ENCODE measurements around the gene AP1B1. TPM values are rescaled to one million over a fixed set of nuclear protein-coding genes. Genes with fewer than 3 reads are reported as not detected.
A peak's percentile ranks its signal among the peaks of the same experiment; 100 is the strongest.
"Not testable (repeated sequence)": the region's sequence is repeated elsewhere in the genome, so short reads cannot be mapped to it uniquely, and the experiment has no call there.

AP1B1 gene
- total RNA-seq, 1 donor from 2014 or later: 119 TPM

DNA sequence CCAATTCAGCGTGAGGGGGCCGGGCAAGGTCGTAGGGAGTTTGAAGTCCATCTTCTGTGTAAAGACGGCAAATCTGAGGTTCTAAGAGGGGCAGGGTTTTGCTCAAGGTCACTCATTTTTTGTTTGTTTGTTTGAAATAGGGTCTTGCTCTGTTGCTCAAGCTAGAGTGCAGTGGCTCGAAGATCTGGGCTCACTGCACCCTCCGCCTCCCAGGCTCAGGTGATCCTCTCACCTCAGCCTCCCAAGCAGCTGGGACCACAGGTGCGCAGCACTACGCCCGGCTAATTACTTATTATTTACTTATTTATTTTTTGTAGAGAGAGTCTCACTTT is 355 bp upstream of the AP1B1 start:
- DNase-seq (ENCODE audit: low read depth in 2 of 2): no peak

DNA sequence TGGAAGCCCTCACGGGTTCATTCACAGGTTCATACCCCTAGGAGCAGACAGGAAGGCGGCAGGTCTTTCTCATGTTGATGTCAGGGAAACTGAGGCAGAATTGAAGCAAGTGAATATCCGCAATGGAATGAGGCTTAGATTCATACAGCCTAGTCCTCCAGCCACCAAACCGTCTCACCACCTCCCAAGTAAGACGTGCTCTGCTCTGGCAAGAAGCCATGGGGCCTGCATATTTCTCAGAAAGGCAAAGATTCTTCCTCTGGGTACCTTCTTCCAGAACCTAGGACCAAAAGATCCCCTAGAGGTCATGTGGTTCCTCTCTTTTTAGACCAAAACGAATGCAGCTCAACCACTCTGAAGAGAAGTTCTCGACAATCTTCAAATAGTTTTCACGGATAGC is 1.7 kb downstream of the AP1B1 start:
- DNase-seq (ENCODE audit: low read depth in 2 of 2): no peak

DNA sequence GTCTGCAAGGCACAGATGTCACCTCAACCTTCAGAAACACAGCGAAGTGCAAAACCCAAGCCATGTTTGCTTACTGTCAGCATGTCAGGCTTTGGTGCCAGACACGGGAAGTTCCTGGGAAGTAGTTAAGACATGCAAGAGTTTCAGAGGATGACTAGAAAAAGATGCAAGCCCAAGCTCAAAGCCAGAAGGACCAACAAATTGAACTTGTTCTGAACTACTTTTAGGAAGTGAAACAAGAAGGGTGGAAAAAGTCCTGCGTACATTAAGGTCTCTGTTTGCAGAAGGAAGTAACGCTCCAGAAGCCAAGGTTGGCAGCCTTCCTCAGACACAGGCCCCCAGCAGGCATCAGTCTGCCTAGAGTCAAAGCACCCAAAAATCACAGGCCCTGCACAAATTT is 2.6 kb downstream of the AP1B1 start:
- peak in 1 of 2 donors; percentile 23 for DNase-seq (ENCODE audit: low read depth in 2 of 2)

DNA sequence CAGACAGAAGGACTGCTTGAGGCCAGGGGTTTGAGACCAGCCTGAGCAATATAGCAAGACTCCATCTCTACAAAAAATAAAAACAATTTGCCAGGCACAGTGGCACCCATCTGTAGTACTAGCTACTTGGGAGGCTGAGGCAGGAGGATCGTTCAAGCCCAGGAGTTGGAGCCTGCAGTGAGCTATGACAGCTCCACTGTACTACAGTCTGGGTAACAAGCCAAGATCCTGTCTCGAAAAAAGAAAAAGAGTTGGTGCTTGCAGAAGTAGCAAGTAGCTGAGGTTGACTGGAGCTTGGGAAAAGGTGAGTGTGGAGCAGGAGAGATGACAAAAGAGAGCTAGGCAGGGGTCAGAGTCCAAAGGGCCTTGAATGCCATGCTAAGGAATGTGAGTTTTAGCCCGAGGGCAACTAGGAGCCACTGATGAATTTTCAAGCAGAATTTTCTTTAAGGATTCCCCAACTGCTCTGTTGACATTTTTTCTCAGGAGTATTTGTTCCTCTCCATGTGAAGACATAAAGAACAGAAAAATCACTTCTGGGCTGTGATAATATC is 3.1 kb downstream of the AP1B1 start:
- DNase-seq (ENCODE audit: low read depth in 2 of 2): no peak

DNA sequence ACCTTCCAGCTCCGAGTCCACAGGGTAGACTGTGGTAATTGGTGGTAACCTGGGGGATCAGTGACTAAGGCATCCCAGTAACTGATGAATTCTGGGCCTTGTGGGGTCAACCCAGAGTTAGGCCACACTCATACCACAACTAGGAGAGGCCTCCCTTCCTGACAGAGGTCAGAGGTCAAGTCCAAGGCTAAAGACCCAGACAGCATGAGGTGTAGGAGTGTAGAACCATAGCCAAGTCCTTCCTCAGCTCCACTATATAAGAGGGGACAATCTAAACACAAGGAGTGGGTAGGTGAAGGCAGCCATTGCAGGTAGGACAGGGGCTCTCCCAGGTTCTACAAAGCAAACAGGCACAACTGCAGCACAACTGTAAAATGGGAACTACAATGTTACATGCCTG is 4.6 kb downstream of the AP1B1 start:
- no peak for DNase-seq (ENCODE audit: low read depth in 2 of 2)

DNA sequence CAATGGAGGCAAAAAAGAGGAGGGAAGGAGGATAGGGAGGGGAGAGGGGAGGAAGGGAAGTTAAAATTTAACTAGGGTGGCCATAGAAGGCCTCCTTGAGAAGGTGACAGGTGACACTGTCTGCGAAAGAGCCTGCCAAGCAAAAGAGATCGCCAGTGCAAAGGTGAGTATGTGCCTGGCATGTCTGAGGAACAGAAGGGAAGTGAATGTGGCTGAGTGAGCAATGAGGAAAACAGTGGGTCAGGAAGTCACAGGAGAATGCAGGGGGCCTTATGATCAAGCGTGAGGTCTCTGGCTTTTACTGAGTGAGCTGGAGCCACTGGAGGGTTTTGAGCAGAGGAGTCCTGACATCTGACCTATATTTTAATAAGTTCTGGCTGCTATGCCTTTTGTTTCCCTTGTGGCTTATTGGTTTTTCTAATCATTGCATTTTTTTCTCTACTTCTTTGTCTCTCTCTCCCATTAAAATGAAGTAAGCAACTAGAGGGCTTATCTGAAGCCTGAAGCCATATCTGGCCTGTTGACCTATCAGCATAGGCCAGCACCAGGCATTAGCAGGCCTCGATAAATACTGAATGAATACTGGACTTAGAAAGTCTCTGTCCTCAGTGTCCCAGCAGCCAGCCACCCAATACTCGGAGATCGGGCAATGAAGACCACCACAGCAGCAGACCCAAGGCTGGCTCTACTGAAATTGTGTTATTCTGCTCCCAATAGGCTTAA is 5.6 kb downstream of the AP1B1 start:
- DNase-seq (ENCODE audit: low read depth in 2 of 2): peak; percentile 30 to 51

DNA sequence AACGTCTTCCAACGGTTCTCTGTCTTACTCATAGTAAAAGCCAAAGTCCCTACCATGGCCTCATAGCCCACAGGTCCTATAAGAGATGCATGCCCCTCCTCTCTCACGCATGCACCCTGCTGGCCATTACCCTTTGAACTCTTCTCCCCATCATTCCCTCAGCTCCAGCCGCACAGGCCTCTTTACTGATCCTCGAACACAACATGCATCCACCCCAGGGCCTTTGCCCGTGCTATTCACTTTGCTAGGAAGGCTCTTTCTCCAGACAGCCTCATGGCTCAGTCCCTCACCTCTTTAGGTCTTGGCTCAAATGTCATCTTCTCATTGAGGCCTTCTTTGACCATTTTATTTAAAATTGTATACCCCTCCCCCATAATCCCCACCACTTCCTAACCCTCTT is 7.5 kb downstream of the AP1B1 start:
- DNase-seq (ENCODE audit: low read depth in 2 of 2): no peak

DNA sequence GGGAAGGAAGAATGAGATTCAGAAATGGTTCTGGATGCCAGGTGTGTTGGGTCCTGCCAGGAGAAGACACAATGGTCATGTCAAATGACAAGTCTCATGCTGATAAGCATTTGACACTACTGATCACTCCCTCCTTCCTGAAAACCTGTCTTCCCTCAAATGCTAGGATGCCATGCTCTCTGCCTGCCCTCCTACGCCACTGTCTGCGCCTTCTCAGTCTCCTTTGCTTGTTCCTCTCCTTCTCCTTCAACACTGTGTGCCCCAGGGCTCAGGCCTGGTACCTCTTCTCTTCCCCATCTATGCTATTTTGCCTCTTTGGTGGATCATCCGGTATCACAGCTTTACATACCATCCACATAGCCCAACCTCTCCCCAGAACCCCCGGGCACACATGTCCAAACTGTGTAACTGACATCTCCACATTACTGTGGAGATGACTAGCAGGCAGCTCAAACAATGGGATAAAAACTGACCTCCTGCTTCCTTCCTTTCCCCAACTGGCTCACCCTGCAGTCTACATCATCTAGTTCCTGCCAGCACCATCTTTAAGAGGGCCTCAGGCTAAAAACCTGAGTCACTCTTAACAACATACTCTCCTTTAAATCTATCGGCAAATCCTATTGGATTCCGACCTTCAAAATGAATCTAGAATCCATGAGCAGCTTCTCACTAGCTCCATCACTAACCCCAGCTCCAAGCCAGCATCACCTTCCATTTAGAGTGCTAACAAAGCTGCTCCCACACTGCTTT is 8.2 kb downstream of the AP1B1 start:
- DNase-seq (ENCODE audit: low read depth in 2 of 2): peak; percentile 50 to 90

DNA sequence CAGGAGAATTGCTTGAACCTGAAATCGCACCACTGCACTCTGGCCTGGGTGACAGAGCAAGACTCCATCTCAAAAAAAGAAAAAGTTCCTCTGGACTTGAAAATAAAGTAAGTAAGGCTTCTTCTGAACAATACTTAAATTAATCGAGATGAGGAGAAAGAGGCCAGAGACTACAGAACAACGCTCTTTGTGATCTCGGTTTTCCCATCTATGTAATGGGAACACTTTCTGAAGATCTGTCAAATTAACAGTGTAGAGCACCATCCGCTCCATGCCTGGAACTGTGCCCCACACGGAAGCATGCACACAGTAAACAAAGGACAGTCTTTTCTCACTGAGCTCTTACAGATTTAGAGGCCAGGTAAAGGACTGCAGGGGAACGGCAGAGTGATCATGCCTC is 9.1 kb downstream of the AP1B1 start:
- no peak for DNase-seq (ENCODE audit: low read depth in 2 of 2)

DNA sequence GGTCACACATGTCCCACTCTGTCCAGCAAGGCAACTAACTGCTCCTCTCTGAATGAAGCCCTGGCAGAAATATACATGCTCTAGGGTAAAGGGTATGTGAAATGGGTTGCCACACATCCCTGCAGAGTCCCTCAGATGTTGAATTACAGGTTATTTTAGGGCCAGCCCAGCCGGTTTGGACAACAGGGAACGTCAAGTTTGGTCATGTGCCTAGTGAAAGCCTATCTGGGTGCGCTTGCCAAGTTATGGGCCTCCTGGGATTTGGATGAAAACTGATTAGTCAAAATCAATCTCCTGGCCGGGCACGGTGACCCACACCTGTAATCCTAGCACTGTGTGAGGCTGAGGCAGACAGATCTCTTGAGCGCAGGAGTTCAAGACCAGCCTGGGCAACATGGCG is 10.4 kb downstream of the AP1B1 start:
- DNase-seq (ENCODE audit: low read depth in 2 of 2): no peak

DNA sequence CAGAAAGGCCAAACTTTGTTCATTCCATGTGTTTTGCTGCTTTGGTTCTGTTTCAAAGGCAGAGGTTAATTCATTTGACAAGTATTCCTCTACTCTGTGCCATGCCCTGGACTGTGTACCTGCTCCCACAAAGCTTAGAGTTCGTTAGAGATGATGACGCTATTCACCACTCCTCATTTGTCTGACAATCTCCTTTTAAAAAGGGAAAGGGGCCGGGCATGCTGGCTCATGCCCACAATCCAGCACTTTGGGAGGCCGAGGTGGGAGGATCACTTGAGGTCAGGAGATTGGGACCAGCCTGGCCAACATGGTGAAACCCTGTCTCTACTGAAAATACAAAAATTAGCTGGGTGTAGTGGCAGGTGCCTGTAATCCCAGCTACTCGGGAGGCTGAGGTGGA is 11.7 kb downstream of the AP1B1 start:
- not testable (repeated sequence) for DNase-seq (ENCODE audit: low read depth in 2 of 2)

DNA sequence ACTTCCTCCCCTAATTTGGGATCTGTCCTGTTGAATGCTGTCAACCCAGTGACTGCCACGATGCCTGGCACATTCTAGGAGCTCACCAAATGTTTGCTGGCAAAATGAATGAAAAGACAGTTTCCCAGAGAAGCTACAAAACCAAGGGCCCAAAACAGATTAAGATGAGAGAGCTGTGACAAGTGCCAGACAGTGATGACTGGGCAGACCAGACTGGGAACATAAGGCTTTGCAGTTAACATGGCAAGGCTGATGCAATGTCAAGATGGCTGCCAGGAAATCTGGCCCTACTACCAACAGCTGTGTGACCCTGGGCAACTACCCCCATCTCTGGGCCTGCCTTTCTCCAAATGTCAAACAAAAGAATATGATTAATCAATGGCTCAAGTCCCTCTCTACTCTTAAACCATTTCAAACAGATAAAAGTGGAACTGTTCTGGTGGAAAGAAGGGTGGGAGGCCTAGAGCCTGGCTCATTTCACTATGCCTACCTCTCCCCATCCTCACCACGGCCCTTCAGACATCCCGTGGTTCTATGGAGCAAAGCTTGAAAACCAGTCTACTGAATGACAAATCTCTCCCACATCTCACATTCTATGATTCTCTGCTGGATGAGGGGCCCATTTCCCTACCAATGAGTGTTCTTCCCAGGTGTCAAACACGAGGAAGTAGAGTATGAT is 12.8 kb downstream of the AP1B1 start:
- DNase-seq (ENCODE audit: low read depth in 2 of 2): no peak

DNA sequence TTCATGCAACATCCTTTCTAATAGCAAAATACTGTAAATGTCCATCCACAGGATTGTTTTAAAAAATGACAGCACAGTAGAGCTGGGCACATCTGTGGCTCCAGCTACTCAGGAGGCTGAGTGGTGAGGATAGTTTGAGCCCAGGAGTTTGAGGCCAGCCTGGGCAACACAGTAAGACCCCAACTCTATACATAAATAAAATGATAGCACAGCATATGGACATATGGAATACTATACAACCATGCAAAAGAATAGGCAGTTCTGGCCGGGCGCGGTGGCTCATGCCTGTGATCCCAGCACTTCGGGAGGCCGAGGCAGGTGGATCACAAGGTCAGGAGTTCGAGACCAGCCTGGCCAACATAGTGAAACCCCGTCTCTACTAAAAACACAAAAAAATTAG is 13.6 kb downstream of the AP1B1 start:
- not testable (repeated sequence) for DNase-seq (ENCODE audit: low read depth in 2 of 2)

DNA sequence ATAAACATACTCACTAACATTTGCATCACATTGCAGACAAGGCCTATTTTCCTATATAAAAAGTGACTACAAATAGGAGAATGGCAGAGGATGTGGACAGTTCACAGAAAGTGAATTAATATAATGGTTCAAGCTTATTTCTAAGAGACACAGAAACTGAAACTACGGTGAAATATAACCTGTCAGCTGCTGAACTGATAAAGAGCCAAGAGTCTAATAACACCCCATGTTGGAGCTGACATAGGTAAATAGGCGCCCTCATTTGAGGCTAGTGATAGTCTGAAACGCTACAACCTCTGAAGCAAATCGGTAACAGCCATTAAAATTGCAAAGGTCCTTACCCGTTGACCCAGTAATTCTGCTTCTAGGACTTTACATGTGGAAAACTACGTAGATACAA is 14.0 kb downstream of the AP1B1 start:
- no peak for DNase-seq (ENCODE audit: low read depth in 2 of 2)

DNA sequence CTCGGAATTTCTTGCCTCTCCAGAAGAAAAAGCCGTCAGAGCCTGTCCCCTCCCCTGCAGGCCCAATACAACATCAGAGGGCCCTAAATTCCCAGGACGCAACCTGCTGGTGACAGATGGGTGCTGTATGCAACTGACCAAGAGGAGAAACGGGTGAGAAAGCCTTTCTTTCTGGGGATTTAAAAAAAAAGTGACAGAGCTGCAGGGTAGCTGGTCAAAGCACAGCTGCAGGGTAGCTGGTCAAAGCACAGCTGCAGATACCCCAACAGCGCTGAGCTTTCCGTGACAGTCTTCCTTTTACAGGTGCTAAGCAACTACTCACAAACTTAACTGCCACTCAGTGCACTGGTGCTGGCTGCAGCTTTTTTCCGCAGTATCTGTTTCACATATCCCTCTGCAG is 17.8 kb downstream of the AP1B1 start:
- peak in 1 of 2 donors; percentile 31 for DNase-seq (ENCODE audit: low read depth in 2 of 2)

DNA sequence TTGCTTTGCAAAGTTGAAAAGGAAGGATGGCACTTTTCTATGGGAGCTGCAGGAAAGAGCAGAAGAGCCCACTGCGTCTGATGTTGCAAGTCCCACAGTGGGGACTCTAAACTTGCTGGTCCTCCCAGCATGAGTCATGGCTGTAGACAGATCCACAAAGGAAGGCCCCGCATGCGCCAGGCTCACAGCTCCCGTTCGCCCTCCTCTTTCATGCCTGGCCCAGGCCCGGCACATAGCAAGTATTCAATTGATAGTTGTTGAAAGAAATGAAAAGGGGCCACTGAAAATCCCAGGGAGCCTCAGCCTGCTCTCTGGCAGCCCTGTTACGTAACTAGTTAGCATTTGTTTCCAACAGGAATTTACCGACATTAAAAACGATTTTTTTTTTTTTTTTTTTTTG is 18.9 kb downstream of the AP1B1 start:
- peak; percentile 55 to 93 for DNase-seq (ENCODE audit: low read depth in 2 of 2)

DNA sequence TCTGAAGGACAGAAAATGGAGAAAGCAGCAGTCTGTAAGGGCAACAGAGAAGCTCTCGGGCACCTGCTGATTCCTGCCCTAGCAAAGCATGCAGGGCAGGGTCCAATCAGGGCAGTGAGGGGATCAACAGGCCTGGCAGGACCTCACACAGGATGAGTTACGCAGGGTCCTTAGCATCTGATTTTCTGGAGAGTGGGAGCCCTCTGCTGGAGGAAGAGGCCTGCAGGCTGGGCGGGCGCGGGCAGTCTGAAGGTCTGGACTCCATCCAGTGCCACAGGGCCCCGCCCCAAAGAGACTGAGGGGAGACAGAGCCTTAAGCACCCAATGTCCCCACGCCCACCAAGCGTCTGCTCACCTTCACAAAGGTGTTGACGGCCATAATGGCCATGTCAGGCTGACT is 28.9 kb downstream of the AP1B1 start:
- peak; percentile 78 to 81 for DNase-seq (ENCODE audit: low read depth in 2 of 2)

DNA sequence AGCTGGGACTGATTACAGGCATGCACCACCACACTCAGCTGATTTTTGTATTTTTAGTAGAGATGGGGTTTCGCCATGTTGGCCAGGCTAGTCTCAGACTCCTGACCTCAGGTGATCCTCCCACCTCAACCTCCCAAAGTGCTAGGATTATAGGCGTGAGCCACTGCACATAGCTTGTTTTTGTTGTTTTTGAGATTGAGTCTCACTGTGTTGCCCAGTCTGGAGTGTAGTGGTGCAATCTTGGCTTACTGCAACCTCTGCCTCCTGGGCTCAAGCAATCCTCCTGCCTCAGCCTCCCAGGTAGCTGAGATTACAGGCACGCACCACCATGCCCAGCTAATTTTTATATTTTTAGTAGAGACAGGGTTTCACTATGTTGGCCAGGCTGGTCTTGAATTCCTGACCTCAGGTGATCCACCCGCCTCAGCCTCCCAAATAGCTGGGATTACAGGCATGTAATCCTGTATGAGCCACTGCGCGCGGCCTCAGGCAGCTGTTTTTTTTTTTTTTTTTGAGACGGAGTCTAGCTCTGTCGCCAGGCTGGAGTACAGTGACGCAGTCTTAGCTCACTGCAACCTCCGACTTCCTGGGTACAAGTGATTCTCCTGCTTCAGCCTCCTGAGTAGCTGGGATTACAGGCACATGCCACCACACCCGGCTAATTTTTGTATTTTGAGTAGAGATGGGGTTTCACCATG is 31.0 kb downstream of the AP1B1 start:
- DNase-seq (ENCODE audit: low read depth in 2 of 2): not testable (repeated sequence)

DNA sequence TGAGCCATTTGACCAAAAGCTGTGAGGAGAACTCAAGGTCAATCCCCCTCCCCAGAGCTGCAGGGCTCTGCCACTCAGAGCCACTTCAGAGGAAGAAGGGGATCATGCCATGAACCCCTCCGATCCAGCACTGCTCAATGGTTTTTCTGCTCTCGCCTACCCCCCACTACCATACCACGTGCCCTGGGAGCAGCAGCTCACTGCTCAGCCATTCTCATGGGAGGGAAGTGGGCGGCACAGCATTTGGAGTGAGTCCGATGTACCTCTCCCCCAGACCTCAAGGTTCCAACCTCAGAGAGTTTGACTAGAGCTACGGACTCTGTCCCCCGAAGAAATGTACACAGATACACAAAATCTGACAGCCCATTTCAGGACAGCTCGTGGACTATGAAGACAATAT is 34.5 kb downstream of the AP1B1 start:
- DNase-seq (ENCODE audit: low read depth in 2 of 2): no peak

DNA sequence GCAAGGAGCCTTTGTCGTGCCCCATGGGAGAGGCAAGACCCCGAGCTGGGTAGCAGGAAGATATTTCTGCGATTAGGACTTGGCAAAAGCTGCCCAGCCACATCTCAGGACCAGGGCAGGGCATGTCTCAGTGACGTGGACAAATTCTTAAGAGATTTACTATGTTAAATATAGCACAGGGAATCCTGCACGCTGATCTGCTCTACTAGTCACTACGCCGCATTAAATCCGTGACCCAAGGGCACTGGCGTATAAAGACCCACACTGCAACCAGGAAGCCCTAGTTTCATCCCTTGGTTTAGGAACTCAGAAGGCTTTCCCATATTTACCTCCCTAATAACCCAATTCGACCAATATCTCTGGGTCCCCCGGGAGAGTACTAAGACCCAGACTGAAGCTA is 35.1 kb downstream of the AP1B1 start:
- no peak for DNase-seq (ENCODE audit: low read depth in 2 of 2)

DNA sequence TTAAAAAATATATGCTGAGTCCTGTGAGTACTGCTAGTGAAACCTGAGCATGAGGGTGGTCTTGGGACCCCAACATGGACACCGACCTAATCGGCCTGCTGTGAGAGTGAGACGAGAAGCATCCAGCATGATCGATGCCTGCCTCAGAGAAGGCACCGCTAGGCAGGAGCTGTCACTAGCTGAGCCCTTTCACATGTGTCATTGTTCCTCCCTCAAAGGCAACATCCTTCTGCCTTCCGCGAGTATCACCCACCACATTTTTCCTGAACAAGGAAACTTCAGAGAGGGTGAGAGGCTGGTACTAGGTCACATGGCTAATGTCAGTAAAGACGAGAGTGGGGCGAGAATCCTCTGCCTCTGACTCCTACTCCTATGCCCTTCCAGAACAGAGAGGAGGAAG is 35.6 kb downstream of the AP1B1 start:
- no peak for DNase-seq (ENCODE audit: low read depth in 2 of 2)

DNA sequence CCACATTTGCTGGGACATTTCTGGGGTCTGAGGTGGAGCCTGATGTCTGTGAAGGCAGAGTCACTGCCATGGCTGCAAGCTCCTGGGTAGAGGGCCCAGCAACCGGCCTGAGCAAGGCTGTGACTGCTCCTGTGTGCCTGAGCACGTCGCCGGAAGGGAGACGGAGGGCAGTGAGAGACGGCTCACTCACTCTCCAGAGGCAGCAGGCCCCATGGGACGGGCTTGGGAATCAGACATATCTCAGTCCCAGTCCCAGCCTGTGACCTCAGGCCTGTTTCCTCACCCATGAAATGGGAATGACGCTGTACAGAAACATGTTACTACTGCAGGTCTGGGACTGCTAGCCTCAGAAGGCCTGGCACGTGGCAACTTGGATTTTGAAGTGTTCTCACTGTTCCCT is 36.5 kb downstream of the AP1B1 start:
- DNase-seq (ENCODE audit: low read depth in 2 of 2): no peak
